Kidney (tissue), 14 donors: ENCODE measurements around the gene ZNF33B. TPM values are rescaled to one million over a fixed set of nuclear protein-coding genes. Genes with fewer than 3 reads are reported as not detected.

Experiments used
- DNase-seq, 5 donors: peaks; one replicate each; pipeline ENCODE4 v3.0.0-alpha.2; 2013 to 2020
- FAIRE-seq: peaks from 2 replicates; lab custom pipeline; 2012; peaks lifted over from hg19 to GRCh38; lab: Jason Lieb, UNC
- H3K27ac ChIP-seq, 2 donors: one replicate each; pipeline ENCODE4 v1.7.0; 2013; ENCODE audit warnings: low read depth in 2 of 2, low read length in 2 of 2, inconsistent platforms in 1 of 2
- H3K27me3 ChIP-seq: one replicate; pipeline ENCODE4 v1.7.1; 2013; ENCODE audit warnings: low read length, inconsistent platforms; ENCODE audit not compliant: control insufficient read depth, insufficient read depth
- H3K36me3 ChIP-seq, 3 donors: one replicate each; pipeline versions ENCODE4 v1.7.0 to v1.7.1; 2013; ENCODE audit warnings: low read length in 3 of 3, control low read depth in 1 of 3, inconsistent platforms in 1 of 3; ENCODE audit not compliant: insufficient read depth in 3 of 3, control insufficient read depth in 2 of 3
- H3K4me1 ChIP-seq, 3 donors: one replicate each; pipeline versions ENCODE4 v1.7.0 to v1.7.1; 2013; ENCODE audit warnings: low read length in 3 of 3, inconsistent platforms in 1 of 3, low read depth in 1 of 3; ENCODE audit not compliant: control insufficient read depth in 2 of 3, insufficient read depth in 2 of 3
- H3K4me3 ChIP-seq, 3 donors: one replicate each; pipeline versions ENCODE4 v1.7.0 to v1.8.1; 2013; ENCODE audit warnings: low read length in 3 of 3, control low read depth in 1 of 3, inconsistent platforms in 1 of 3
- H3K9ac ChIP-seq, 3 donors: one replicate each; pipeline versions ENCODE4 v1.7.0 to v1.7.1; 2013; ENCODE audit warnings: low read length in 3 of 3, control low read depth in 1 of 3, inconsistent platforms in 1 of 3
- H3K9me3 ChIP-seq, 3 donors: one replicate each; pipeline versions ENCODE4 v1.7.0 to v1.7.1; 2013; ENCODE audit warnings: low read length in 3 of 3, control low read depth in 1 of 3, inconsistent platforms in 1 of 3; ENCODE audit not compliant: control insufficient read depth in 2 of 3, insufficient read depth in 1 of 3
- intact Hi-C: fragments of 100-400 bp; cut with DNase I; formaldehyde crosslinking; loops from one replicate; pipeline ENCODE4 v1.11.1; 2022
- polyA plus RNA-seq: library from polyadenylated mRNA; stranded (reverse); fragments of 350-450 nt; fragmentation: Illumina TruSeq; extraction: RNeasy Lipid Tissue Mini Kit (QIAGEN cat#74804); gene quantifications from one replicate; pipeline ENCODE4 v1.2.3, GENCODE V29; 2014; ENCODE audit warnings: low read depth, low replicate concordance; ENCODE audit not compliant: insufficient read depth
- total RNA-seq: library from RNA; stranded (reverse); fragmentation: NEBNext Ultra II Directional; extraction: Animal tissue kit (Norgen Biotek cat#: 25700); gene quantifications from one replicate; pipeline ENCODE4 v1.2.1, GENCODE V29; 2021
- TF ChIP-seq, protein P1 (sequence below): IDR thresholded peaks from 3 replicates; pipeline ENCODE4 v1.5.1; 2012; ENCODE audit warnings: mild to moderate bottlenecking, moderate library complexity, borderline replicate concordance; ENCODE audit not compliant: insufficient read depth; ENCODE audit errors: extremely low read depth
- donor health status: control.
- donor health status: control.
- donor health status: control.
- donor health status: control.
- donor health status: control.
- donor health status: DM: yes; HTN: yes; CAD: no.
- donor health status: Normal renal cell carcinoma (clear cell type).

The ZNF33B gene
- total and polyA plus RNA-seq, 2 donors from 2014 or later, result 15.5 to 47.0 TPM

DNA sequence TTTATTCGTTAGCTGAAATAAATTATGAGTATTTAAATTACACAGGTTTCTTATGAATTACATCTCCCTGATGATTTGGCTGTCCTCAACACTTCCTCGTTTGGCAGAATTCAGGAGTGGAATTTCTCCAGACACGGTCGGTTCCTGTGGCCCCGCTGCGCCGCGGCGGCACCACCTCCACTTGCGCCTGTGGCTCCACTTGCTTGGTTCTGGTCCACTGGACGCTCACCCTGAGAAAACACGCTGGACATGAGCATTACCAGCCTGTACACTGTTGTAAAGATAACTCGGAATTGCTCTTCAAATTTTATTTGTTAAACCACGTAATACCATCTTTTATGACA lies 85.3 kb downstream of the ZNF33B start:
- Histone ChIP-seq H3K27ac (peak overlapping the region; percentile 39 to 49), H3K9me3 (no peaks in the 10 kb centered on the region), H3K4me1 (peaks cover 0 to 8% (median 0%) of the 10 kb centered on the region in 3 donors), H3K9ac (peak overlapping the region; percentile 17 to 87 (median 72)), H3K27me3 (no peaks in the 10 kb centered on the region), H3K36me3 (no peaks in the 10 kb centered on the region), H3K4me3 (peak overlapping the region; percentile 88 to 95 (median 93))
- TF ChIP-seq, protein P1, sequence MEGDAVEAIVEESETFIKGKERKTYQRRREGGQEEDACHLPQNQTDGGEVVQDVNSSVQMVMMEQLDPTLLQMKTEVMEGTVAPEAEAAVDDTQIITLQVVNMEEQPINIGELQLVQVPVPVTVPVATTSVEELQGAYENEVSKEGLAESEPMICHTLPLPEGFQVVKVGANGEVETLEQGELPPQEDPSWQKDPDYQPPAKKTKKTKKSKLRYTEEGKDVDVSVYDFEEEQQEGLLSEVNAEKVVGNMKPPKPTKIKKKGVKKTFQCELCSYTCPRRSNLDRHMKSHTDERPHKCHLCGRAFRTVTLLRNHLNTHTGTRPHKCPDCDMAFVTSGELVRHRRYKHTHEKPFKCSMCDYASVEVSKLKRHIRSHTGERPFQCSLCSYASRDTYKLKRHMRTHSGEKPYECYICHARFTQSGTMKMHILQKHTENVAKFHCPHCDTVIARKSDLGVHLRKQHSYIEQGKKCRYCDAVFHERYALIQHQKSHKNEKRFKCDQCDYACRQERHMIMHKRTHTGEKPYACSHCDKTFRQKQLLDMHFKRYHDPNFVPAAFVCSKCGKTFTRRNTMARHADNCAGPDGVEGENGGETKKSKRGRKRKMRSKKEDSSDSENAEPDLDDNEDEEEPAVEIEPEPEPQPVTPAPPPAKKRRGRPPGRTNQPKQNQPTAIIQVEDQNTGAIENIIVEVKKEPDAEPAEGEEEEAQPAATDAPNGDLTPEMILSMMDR, result no peak
- no peak for FAIRE-seq
- no peak for DNase-seq
- intact Hi-C loops, result no loop called here

DNA sequence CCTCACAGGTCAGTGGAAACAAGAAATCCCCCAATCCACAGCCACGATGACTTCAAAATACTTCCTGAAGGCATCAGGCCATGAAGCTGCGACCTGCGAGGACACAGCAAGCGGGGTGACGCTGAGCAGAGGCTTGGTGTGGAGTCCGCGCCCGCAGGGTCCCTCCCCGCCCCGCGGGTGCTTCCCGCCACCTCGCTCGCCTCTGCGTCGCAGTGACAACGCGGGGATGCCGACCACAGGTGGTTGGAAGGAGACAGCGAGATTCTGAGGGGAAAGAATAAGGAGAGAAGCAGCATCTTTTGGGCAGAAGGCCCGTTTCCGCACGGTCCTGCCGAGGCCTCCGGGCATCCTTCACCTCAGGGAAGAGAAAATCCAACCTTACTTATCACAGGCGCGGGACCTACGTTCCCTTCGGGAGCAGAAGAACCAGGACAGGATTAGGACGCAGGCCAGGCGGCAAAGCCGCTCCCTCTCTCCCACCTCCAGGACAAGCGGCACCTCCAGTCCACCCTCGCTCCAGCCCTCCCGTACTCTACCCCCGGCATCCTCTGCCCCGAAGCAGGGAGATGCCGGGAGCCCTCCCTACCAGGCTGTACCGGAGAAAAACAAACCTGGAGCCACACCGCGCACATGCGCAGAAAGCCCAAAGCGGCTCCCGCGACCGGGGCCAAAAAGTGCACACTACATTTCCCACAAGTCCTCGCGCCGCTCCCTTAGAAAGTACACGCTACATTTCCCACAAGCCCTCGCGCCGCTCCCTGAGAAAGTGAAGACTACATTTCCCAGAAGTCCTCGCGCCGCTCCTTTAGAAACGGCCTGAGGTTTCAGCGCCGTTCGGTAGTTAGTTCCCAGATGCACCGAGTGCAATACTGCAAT lies 85.9 kb downstream of the ZNF33B start:
- peak; percentile 84 for FAIRE-seq
- TF ChIP-seq, protein P1, result no peak
- Histone ChIP-seq H3K36me3 (no peaks in the 10 kb centered on the region), H3K27ac (peak overlapping the region; percentile 39 to 49), H3K9me3 (no peaks in the 10 kb centered on the region), H3K4me1 (peaks cover 0 to 8% (median 0%) of the 10 kb centered on the region in 3 donors), H3K9ac (peak overlapping the region; percentile 63 to 87 (median 79)), H3K4me3 (peak overlapping the region; percentile 88 to 95 (median 93)), H3K27me3 (no peaks in the 10 kb centered on the region)
- DNase-seq, result peak; percentile 97 to 99 (median 98)
- intact Hi-C loops, result no loop called here

DNA sequence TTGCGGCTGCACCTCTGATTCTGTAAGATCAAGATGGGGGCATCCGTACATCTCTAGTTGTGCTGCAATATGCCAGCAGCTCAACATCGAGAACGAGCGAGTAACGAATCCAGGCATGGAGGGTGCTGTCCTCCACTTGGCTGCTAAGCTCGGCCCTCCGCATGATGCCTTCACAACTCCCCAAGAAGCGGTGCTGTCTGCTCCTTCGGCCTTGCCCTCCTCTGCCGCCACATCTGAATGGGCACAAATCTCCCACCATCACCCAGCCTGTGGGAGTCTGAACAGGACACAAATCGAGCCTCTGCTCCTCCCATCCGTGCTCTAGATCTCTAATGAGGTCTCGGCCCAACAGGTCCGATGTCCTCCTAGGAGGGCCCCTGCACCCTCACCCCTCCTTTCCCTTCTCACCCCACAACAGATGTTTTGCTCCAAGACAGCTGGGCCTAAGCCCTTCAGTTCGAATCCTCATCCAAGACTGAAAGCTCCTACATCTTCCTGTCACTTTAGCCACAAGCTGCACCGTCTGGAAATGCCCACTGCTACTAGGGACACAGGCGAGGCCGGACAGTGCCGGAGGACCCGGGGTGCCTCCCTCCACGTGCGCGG lies 86.7 kb downstream of the ZNF33B start:
- DNase-seq, result peak in 1 of 5 donors; percentile 67
- peak overlapping the region; percentile 84 to 95 (median 93) for H3K4me3 ChIP-seq
- H3K9me3 ChIP-seq, result no peaks in the 10 kb centered on the region
- H3K9ac ChIP-seq, result peak overlapping the region; percentile 19 to 87 (median 79)
- H3K36me3 ChIP-seq, result no peaks in the 10 kb centered on the region
- no peaks in the 10 kb centered on the region for H3K27me3 ChIP-seq
- TF ChIP-seq, protein P1, result no peak
- peaks cover 0 to 8% (median 0%) of the 10 kb centered on the region in 3 donors for H3K4me1 ChIP-seq
- no peak for FAIRE-seq
- intact Hi-C loops, result no loop called here
- no peak overlapping the region for H3K27ac ChIP-seq
